Raji (cell line): ENCODE data around the gene USP6NL.

Experiments
- POLR2A ChIP-seq: IDR thresholded peaks from 2 replicates; pipeline ENCODE4 v1.6.1; 2011; ENCODE audit warnings: low read depth, low read length, control low read depth; ENCODE audit not compliant: insufficient read depth

USP6NL gene

DNA sequence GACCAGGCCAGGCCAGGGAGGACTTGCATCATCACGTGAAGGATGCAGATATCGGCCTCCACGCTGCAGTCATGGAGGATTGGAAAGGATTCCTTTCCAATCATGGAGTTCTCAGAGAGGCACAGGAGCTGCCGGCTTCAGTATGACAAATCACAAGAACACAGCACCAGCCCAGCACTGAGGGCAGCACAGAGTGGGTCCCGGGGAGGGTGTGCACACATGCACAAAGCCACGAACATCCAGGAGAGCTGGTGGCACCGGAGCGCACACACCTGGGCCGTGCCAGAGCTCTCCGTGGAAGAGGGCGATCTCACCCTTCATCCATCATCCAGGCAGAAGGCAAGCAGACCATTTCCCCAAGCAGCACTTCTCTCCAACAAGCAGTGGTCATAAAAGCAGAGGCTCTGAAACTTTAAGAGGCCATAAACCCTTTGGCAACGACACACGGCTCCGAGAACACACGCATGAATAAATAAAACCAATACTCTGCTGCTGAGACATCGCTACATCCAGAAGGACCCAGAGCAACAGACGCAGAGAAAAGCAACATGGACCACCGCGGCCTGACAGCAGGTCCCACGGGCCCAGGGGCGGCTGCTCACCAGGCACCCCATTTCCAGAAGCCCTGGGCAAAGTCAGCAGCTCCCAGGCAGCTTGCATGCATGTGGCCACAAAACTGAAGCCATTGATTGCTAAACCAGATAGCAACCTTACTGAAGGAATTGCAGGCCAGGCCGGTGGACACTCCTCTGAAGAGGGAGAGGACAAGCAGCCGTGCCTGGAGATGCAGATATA is 180.8 kb downstream of the USP6NL start:
- TF ChIP-seq POLR2A: no peak

DNA sequence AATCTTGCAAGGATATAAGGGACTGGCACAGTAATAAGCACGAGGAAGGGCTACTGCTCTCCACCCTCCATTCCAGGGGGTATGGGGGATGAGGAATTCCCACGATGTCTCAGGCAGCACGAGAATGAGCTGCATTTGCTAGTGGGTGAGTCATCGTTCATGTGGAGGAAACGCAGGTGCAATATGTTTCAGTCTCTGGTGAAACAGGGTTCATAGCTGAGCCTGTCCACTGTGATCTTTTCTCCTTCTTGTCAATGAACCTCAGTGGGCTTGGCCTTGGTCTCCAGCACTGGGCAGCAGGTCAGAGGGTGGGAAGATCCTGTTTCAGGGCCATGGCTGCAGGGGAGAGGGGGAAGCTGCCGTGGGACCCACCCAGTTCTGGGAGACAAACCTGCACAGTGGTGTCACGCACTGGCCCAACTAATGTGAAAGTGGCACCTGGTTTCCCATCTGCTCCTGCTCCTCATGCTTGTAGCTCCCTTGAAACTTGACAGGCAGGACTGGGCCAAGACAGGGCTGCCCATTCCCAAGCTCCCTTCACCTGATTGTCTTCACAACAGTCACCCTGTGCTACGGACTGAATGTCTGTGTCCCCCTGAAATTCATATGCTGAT is 181.9 kb downstream of the USP6NL start:
- TF ChIP-seq POLR2A: no peak

DNA sequence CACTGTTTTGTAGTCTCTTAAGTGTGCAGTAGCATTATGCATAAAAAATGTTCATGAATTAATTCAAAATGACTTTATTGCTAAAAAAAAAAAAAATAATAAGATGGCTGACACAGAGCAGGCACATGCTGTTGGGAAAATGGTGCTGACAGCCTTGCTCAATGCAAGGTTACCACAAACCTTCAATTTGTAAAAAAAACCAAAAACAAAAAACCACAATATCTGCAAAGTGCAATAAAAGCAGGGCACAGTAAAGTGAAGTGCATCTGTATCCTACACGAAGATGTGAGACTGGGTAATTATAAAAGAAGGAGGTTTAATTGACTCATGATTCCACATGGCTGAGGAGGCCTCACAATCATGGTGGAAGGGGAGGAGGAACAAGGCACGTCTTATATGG is 185.8 kb downstream of the USP6NL start:
- no peak for TF ChIP-seq POLR2A

DNA sequence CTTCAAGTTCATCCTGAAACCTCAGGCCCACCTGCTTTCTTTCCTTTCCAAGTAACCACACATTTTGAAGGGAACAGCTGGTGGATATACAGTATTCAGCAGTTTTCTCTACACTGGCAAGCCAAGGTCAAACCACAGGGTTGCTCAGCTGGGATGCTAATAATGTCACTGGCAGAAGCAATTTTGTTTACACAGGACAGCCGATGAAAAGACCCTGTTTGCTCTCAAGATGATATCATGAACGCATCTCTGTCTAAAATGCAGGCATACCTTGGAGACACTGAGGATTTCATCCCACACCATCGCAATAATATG is 186.2 kb downstream of the USP6NL start:
- no peak for TF ChIP-seq POLR2A

DNA sequence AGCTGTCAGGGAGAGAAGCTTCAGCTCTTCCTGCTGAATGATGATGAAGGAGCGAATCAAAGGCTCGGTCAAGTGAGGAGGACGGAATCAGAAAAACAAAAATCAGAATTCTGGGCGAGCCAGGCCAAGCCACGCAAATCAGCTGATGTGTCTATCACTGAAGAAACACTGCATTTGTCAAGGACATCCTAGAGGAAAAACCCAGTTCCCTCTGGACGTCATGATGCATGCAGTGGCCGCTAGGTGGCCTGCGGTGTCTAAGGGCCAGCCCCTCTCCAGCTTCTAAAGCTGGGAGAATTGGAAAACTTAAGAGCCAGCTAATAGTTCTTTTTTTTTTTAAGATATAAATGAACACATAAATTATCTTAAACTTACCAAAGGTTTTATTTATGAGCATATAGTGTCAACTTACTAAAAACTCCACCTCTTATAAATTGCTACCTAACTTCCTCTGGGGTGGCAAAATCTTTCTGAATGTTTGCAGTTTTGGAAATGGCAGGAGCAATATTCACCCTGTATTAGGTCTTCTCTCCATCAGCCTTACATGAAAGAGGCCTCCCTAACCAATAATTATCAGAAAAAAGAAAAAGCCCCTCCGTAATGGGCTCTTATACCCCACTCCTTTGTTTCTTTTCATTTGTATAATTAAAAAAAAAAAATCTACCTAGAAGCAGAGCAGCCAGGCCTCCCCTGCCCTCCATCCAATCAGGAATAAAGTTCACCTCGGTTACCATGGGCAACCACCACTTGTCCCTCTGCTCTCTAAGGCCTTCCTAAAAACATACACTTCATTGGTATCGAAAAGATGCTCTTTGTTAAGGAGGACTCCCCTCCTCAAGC is 186.8 kb downstream of the USP6NL start:
- TF ChIP-seq POLR2A: no peak

DNA sequence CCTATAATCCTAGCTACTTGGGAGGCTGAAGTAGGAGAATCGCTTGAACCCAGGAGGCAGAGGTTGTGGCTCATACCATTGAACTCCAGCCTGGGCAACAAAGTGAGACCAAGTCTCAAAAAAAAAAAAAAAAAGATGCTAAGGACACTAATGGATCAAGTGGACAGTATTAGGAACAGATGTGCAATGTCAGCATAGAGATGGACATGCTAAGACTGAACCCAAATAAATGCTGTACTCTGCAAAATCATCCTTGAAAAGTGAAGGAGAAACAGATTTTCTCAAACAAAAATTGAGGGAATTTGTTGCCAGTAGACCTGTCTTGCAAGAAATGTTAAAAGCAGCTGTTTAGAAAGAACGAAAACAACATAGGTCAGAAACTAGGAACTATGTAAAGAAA is 194.5 kb downstream of the USP6NL start:
- no peak for TF ChIP-seq POLR2A

DNA sequence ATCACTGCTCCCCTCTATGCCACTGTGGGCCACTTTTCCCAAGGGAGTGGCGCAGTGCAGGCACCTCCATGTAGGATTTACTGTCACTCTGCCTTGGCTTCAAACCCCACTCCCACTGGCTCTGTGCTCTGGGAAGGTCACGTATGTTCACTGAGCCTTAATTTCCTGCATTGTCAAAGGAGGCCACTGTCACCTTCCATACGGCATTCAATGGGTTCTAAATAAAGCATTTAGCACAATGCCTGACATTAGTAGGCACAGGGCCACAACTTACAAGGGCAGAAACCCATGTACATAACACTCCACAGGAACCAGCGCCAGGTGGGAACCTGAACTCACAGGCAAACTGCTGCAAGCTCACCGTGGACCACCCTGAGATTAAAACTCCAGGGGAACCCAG is 196.4 kb downstream of the USP6NL start:
- TF ChIP-seq POLR2A: no peak

DNA sequence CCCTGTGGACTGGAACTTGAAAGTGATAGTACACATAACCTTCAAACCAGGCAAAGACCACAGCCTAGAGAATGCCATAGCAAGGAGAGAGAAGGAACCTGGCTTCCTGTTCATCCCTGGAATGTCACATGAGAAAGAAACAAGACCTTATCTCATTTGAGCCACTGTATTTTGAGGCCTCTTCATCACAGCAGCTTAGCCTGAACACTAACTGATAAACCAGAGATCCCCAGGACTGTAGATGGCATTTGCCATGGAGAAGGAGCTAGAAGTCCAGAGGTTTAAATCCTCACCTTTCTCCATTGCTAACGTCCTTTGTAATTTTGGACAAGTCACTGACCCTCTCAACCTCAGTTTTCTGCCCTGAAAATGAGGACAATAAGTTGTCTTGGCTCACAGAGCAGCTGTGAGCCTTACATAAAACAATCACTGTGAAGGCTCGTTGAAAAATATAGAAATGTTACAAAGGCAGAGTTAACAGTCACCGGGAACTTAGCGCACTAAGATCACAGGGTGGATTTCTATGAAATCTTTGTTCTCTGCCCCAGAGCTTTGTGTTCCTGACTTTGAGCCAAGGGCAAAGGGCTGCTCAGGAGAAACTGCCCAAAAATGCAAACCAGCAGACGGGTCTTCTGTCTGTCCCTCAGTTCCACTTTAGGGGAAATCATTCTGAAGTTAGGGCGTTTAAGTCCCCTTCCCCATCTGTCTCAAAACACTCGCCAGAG is 197.0 kb downstream of the USP6NL start:
- TF ChIP-seq POLR2A: no peak

DNA sequence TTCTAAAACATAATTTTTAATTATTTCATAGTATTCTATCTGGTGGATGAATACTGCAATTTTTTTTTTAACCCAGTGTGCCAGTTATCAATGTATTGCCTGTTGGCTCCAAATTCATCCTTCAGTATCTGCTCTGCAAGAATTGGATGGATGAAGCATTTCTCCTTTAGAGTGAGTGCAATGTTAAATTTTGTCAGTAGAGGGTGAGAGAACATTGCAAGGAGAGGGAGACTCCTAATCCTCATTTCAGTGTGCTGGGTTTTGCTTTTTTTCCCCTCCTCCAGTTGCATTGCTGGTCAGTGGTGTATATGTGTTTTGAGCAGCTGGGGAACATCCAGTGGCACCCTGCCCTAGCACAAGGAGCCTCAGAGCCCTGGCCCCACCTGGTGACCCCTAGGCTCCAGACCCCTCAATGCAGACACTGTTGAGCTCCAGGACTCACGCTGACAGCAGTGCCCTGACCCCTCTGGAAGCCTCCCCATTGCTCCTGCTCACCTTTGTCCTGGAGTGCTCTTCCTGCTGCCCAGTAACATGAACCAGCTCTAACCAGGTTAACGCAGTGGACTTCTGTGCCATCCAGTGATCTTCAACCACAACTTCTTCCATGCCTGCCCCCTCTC is 199.4 kb downstream of the USP6NL start:
- TF ChIP-seq POLR2A: no peak

DNA sequence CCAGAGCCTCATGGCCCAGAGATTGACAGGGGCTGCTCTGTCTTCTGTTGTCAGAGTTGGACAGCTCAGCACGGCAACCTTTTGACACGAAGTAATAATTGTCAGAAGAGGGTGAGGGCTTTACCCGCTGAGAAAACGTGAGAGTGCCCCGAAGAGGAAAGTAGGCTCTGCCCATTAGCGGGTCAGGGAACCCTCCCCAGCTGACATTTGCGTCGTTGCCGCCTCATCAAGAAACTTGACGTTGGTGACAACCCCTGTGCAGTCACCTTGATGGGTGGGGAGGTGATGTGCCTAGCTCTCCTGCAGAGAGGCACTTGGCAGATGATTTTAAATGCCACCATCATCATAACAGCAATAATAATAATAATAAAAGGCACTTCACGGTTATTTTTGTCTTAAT is 202.1 kb downstream of the USP6NL start:
- TF ChIP-seq POLR2A: no peak

DNA sequence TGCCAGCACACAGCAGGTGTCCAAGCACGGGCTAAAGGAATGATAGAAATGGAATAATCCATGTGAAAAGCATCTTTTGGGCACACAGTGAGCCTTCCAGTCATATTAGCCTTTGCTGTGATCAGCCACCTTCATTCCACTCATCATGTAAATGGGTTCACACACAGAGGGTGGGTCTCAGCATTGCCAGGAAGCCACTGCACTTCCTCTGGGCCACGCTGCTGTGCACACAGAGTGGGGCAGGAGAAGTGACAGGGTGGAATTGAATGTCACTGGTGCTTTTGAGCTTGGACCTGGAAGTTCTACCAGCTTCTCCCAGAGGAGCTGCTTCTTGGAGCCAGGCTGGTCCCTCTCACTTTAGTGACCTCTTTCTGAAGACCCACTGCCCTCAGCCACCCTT is 203.5 kb downstream of the USP6NL start:
- no peak for TF ChIP-seq POLR2A

DNA sequence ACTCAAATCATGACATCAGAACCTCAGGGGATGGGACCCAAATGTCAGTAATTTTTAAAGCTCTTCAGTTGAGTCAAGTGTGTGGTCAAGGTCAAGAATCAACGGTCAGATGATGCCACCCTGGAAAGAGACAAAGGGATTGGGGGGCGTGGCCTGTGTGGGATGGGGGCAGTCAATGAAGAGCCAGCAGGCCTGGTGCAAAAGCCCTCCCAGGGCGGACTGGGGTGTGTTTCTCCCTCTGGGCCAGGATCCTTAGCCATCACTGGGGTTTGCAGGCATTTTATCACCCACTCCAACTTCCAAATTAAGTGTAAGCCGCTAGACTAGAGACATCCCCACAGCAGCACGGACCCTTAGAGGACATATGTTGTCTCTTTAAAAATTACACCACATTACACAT is 204.7 kb downstream of the USP6NL start:
- TF ChIP-seq POLR2A: no peak

DNA sequence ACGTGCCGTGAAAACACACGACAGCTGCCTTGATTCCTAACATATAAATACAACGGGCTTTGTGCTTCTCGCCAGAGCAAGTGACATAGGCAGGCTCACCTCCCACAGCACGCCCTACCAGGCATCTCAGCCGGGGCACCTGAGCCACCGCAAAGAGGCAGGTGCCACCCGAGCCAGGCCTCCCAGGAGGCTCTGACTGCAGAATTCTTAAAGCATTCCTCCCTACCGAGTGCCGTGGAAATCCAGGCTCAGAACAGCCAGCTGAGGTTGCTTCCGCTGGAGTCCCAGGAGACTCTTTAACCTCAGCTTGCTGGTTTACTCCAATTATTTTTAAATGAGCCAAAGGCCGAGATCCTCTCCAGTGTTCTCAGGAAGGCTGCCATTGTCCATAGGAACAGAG is 206.5 kb downstream of the USP6NL start:
- TF ChIP-seq POLR2A: no peak
